Islet precursor cell (in vitro differentiated cells): ENCODE measurements around the gene LCP1.

ENCODE experiments used
- DNase-seq: peaks from one replicate; pipeline ENCODE4 v3.0.0-alpha.2; 2018

The LCP1 gene

DNA sequence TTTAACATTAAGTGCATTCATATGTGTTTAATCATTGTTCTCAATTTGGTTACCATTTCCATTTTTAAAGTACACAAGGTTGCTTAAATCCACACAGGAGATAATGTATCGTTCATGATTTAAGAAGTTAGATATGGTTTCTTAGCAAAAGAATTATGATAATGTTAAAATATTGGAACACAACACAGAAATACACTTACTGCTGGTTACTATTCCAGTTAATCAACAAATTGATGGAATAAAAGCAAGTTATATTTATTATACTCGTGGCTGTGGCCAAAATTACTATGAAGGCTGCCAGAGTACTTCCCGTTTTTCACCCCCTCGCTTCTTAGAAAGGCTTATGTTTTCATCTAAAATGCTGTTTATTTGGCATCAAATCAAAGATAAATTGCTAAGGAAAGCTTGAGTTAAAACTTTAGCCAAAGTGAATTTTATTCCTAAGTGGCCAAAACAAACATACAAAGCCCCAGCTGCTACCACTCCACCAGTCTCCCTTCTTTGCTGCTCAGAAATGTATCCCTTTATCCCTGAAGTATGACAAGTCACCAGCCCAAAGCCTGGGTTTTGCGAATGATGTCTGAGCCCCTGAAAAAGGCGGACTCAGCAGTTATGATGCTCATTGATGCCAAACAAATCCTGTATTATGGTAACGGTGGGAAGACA lies 27.7 kb downstream of the LCP1 start:
- DNase-seq: no peak

DNA sequence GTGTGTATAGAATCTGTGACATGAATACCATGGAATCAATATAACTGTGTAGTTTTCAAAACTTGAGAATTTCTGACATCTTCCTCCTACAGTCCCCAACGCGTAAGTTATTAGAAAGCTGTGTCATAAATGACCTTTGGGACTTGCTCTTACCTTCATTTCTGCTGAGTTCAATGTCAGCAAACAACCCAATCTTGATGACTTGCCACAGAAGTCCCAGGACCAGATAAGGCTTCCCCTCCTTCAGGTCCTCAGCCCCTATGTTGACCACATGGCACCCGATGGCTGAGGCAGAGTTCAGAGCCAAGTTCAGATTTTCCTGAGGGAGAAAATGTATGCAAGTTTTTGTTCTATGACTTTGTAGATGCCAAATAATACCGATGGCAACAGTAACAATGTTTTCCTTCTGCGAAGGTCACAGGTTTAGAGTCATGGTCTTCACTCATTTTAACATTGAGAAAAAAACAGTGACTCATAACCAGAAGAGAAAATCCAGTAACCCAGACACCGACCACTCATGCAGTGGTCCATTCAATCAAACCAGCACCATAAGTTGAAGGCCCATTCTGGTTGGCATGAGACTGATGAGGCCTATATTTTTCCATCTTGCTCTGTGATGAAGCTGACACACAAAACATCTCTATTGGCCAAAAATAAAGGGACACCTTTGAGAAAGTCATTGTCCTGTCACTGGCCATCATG lies 29.2 kb downstream of the LCP1 start:
- DNase-seq: no peak

DNA sequence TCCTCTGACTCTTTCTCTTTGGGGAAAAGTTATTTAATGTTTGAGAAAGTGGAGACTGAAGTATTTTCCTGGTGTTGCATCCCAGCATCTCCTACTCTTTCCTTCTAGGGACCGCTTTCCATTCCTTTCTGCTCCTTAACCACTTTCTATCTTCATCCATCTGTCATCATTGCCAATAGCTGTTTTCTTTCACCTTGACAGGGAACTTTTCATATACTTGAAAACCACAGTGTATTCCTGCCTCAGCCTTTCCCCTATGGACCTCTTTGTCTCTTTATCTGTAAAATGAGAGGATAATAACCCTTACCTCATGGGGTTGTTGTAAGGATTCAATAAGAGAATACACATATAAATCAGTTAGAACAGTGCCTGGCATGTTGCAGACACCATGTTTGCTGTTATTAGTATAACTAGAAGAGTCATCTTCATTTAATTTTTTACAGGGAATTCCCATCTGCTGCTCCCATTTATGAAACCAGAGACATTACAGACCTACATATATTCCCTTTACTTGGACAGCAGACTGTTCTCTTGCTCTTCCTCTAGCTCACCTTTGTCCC lies 31.8 kb downstream of the LCP1 start:
- no peak for DNase-seq

DNA sequence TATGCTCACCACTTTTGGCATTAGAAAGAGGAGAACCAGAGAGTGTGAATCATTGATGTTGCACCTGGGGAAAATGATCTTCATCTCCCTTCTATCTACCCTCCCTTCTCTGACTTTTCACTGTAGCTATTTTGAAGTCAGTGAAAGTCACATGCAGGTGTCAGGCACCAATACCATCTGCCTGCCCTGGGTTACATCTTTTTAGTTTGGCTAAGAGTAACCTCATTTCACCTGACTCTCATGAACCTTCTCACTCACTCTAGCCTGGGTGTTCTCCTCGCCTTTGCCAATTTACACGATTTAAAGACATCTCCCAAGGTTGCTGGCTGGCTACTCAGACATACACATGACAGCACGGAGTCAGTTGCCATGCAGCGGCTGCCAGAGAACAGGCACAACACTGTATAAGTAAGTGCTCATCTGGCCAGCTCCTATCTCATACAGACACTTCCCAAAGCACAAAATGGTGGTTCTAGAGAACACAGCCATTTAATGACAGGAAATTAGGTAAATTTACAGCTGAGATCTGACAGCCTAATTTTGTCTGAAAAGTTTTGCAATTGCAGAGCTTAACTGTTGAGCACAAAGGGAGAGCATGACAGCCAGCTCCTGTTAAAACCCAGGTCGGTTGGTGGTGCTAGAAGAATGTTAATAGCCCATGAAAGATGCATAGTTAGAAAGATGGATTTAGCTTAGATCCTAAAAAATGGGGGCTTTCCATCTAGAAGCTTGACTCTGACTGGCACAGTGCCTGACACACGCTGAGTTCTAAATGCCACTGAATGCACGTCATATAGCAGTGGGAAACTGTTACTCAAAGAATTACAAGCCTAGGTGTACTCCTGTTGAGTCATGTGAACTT lies 32.5 kb downstream of the LCP1 start:
- DNase-seq: no peak

DNA sequence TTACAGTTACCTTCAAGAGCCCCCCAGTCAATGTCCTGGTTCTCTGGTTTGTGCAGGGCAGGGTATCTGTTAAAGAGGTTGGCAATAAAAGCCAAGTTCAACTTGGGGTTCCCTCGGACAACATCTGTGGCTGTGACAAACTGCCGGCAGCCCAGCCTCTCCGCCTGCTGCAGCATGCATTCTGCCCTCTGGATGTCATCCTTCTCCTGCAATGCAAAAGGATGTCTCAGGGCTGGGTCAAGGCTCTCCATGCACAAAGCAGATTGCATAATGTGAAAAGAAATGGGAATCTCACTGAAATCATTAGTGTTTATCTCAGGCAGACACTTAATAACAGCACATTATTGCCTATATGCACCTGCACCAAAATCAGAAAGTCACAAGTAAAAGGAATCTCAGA lies 35.1 kb downstream of the LCP1 start:
- no peak for DNase-seq

DNA sequence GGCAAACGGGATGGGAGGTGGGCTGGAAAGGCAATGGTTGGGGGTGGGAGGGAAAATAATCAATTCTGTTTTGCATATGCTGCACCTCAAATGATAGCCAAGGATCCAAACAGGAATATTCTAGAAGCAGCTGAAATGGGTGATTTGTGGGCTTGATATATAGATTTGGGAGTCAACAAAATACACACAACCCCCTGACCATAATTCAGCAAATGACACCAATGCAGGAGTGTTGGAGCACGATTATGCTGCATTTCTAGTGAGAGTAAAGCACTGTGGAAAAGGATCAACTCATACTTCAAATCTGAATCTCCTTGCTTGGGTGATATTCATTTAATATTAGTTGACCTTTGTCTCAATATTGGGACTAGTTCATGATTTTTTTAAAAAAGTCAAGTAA lies 36.0 kb downstream of the LCP1 start:
- DNase-seq: no peak

DNA sequence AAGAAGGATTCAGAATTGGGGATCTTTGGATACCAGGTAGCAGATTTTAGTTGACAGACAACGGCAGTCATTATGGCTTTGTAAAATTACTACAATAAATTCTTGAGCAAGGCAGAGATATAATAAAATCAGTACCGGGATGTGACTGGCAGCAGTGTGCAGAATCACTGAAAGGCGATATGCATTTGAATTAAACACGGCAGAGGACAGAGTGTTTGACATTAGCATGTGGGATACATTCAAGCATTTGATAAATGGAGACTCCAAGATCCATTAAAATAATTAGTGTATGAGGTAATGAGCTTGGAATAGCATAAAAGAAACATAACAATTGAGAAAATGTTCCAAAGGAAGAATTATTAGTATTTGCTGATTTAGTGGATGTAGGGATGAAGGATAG lies 36.8 kb downstream of the LCP1 start:
- no peak for DNase-seq

DNA sequence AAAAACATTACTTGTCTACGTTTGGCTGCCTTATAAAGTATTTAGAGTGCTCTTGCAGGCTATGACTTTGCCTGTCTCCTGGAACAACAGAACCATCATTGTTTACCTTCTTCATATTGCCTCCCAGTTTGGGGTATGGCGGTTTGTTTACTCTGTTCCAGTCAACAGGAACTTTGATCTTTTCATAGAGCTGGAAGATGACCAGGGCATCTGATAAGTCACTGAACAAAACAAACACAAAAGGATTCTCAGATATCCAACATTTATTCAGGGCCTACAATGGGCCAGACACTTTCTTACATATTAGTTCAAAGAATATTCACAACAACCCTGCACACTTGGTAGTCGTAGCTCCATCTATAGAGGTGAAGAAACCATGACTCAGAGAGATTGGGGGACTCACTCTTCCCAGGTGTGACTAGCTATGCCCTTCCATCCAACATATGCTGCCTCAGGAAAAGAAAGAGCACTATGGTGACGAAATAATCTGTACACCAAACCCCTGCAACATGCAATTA lies 38.7 kb downstream of the LCP1 start:
- DNase-seq: no peak

DNA sequence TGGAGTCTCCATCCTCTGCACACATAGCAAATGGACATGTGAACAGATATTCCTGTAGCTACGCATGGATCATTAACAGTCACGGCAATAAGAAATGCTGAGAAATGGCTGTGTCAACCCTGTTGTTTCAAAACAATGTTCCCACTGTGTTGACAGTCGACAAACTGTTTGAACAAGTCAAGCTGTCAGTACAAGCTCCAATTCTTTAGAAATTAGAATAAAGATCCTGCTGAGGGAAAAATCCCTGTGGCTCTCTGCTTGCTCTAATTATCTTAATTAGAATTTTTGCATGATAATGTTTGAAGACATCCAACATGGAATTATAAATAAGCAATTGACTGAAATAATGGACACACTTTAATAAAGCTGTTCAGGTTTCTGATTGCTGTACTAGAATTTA lies 39.2 kb downstream of the LCP1 start:
- no peak for DNase-seq

DNA sequence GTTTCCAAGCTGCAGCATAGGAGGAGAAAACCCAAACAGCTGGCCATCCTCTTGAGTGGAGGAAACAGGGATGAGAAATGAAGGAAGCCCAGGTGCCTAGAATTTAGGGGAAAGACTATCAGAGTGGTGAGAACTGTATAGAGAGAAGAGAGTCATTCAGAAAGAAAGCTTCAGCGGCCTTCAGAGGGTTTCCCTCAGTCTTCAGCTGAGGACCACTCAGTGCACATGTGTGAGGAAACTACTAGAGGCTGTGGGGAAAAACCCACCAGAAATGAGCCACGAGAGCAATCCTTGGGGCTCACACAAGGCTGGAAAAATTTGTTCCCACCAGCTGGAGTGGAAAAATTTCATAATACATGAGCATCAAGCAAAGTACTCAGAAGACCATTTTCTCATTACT lies 41.9 kb downstream of the LCP1 start:
- no peak for DNase-seq

DNA sequence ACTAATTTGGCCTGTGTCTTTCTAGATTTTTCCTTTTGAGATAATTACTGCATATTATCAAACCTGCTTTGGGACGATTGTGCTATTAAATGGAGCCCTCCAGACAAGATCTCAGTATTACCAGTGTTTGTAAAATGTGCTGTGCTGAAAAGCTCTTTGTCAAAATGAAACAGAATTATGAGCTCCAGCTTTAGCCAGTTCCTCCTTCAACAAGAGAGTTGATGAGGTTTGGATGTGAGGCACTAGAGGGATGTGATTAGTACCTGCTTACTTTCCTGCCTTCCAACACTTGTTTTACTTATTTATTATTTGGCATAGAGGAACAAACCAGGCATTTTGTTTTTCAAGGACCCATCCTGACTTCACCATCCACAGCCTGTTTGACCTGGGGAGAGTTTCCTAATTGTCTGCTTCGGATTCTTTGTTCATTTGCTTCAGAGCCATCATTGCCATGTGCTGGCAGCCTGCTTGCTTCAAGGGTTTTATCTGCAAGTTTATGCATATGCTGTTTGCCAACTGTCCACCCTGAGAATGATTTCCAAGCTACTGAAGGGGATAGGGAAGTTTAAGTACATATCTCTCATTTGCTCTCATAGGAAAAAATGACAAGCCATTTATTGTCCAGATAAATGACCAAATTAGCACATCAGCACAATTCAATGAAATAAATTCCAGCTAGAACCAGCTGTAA lies 44.2 kb downstream of the LCP1 start:
- no peak for DNase-seq

DNA sequence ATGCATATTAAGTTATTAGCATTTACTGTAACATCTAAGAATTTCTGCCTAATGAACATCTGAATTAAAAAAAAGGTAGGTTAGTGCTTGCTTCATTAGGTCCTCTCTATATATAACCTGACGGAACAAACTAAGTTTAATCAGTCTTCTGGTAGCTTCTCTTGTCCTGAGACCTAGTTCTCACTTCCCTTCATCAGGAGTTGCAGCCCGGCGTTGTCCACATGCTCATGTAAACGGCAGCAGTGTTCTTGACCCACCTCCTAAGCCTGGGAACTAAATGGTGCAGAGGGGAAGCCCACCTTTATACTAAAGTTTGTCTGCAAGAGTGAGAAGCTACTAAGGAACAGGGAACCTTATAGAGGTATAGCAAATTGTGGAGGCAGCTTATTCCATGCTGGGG lies 45.3 kb downstream of the LCP1 start:
- DNase-seq: no peak

DNA sequence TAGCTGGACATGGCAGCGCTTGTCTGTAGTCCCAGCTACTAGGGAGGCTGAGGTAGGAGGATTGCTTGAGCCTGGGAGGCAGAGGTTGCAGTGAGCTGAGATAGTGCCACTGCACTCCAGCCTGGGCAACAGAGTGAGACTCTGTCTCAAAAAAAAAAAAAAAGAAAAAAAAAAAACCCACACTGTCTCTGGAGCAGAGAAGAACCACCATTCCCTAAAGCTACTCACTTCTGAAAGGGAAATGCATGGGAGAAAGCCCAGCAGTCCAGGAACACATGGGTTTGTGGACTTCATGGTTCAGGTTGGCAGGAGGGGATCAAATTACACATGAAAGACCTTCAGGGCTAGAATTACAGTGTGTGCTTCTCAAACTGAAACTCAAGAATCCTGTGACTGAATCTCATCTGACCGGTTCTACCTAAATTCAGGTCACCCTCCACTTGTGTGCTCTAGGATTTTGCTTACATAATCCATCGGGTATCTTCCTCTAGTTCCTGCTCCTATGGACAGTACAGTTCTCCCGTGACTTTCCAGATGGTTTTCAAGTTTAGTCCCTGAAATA lies 46.9 kb downstream of the LCP1 start:
- peak; percentile 89 for DNase-seq

DNA sequence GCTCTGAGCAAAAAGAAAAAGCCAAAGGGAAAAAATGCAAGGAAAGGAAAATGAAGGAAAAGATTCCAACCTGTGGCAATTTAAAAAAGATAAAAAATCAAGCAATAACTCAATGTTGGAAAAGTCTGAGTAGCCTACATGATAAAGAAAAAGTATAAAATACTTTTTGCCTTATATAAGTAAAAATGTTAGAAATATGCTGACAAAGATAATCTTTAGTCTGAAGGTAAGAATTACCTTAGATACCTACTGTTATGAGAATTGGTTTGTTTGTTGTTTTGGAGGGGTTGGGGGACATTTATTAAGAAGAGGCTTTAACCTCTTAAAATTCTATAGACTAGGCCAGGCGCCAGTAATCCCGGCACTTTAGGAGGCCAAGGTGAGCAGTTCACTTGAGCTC lies 47.5 kb downstream of the LCP1 start:
- no peak for DNase-seq

DNA sequence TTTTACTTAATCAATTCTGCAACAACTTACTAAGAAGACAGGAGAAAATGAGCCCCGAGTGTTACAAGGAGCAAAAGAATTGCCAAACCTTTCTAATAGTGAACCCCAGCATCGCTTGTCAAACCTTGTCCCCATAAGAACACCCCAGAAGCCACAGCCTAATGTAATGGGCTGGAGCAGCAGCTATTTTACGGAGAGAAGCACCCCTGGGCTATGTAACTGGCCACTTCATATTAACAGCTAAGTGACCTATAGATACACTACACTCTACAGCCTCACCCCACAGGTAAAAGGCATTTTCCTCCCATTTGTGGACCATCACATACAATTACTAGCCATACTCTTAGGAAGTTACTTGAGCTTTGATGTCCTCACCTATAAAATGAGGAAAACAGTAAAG lies 49.9 kb downstream of the LCP1 start:
- DNase-seq: no peak

DNA sequence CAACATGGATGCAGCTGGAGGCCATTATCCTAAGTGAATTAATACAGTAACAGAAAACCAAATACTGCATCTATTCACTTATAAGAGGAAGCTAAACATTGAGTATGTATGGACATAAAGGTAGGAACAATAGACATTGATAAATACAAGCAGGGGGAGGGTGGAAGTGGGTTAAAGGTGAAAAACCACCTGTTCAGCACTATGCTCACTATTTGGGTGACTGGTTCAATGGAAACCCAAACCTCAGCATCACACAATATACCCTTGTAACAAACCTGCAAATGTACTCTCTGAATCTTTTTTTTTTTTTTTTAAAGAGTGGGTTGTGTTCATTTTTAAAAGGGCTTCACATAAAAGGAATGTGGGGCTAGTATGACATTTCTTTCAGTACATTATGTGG lies 50.3 kb downstream of the LCP1 start:
- DNase-seq: no peak

DNA sequence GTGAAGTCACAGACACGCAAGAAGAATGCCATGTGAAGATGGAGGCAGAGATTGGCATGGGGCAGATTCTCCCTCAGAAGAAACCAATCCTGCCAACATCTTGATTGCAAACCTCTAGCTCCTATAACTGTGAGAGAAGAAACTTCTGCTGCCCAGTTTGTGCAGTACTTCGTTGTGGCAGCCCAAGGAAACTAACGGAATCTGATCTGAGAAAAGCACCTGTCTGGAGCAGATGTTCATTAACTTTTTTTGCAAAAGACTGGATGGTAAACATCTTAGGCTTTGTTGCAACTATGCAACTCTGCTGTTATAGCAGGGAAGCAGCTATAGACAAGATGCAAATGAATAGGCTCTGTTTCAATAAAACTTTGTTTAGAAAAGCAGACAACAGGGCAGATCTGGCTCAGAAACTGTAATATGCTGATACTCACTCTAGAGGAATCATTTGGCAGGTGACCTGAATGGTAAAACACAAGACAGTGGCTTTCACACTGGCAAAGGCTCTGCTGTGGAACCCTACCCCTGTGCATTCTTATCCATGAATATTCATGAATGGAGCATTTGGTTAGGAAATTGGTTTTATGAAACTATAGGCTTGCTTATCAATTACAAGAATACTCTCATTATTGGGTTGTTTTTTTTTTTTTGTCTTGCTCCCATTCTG lies 51.9 kb downstream of the LCP1 start:
- DNase-seq: no peak

DNA sequence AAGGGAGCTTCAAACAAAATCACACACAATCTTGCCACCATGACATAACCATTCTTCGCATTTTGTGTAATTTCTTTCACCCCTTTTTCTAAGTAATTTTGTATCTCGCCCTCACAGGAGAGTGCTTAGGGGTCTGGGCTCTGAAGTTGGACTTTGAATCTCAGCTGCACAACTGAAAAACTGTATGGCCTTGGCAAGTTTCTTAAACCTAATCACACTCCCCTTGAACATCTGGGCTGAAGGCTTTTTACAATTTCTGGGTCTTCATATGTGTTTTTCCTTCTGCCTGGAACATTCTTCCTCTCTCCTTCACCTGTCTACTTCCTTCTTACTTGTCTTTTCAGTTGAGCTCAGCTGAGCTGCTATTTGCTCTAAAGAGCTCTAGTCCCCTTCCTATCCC lies 52.9 kb downstream of the LCP1 start:
- DNase-seq: no peak

DNA sequence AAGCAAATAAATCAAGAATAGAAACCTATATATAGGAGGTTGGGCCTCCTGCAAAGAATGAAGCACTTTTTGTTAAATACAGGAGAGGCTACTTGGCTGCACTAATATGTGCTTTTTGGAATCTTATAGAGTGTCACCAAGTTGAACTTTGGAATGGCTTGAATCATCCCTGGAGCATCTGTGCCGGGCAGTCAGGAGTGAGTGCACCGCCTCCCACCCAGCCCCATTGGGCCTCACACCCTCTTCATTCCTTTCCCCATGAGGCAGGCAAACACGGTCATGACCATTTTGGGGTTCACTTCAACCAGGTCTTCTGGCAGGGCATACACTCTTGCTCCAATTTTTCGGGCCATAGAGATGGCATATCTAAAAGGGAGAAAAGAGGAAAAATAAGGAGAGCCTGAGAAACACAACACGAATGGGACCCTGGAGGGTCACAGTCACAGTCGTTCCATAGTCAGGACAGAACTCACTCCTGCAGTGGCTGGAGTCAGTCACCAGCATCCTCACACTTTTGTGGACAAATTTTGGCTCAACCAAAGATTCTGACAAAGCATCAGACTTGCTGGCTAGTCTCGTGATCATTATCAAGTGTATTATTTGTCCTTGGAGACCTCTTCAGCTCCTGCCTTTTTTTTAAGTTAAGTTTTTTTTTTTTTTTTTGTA lies 54.5 kb downstream of the LCP1 start:
- no peak for DNase-seq

DNA sequence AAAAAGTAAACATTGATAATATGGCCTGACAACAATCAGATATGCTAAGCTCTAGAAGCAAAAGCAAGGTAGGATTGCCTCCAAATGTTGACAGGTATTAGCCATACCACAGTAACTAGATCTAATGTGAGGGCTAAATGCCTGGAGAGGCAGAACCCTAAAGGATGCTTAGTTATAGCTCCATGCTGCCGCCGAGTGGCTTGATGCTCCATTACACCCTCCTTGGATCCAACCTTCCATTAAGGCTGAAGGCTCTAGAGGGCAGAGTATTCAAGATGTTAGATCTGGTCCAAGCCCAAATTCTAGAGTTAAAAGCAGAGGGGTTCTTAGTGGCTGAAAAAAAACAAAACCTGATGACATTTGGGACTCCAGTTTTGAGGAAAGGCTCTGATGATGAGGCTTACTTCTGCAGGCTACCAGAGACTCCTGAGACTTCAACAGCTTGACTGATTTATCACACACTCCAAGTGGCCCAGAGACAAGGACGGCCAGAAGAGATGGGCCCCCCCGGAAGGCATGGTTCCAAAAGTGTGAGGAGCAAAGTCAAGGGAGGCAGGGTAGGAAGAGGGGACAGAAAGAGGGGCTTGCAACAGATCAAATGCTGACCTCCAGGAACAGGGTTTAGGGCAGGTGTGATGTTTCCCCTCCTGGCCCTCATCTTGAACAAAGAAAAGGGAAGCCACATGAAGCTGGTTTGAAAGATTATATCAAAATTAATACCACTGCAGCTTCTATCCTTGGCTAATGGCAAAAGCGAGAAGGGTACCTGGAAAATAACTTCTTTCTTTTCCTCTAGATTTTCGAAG lies 55.2 kb downstream of the LCP1 start:
- DNase-seq: peak; percentile 85
